GM18873 (cell line): Measurements from ENCODE around the gene KLHL29.

Source experiments
- ATAC-seq: cut with Tn5 transposase; IDR thresholded peaks from one replicate; pipeline ENCODE4 v1.9.1; 2021; ENCODE audit warnings: mild to moderate bottlenecking, moderate library complexity, moderate number of reproducible peaks; ENCODE audit not compliant: unreplicated experiment, low FRiP score

The KLHL29 gene

DNA sequence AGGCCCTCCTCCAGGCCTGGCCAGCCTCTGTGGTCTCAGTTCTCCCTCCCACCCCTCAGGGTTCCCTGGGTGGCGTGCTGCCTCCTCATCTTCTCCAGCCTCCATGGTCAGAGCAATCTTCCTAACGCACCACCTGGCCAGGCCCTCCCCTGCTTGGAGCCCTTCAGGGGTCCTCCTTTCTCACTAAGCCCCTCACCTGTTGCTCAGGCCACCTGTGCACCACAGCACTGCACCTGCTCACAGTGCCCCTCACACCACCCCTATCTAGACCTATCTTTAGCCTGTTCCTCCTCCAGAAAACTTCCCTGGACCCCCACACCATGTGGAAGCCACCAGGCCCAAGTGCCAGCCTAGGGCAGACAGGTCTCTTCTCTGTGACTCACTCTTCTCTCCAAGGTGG, 274.8 kb downstream of the KLHL29 start:
- ATAC-seq = no peak

DNA sequence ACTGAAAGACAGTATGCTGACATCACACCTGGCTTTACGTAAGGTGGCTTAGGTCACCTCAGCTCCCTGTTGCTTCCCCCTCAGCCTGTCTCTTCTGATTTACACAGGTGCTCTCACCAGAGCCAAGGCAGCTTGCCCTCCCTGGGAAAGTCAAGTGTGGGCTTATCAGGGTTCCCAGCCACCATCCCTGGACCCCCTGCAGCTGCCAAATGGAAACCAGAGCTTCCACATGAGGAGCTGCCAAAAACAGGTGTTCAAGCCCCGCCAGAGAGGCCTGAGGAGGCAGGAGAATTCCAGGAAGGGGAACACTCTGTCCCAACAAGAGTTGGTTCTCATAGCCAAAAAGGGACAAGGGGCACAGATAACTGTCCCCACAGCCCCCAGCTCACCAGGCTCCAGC, 275.3 kb downstream of the KLHL29 start:
- ATAC-seq = no peak

DNA sequence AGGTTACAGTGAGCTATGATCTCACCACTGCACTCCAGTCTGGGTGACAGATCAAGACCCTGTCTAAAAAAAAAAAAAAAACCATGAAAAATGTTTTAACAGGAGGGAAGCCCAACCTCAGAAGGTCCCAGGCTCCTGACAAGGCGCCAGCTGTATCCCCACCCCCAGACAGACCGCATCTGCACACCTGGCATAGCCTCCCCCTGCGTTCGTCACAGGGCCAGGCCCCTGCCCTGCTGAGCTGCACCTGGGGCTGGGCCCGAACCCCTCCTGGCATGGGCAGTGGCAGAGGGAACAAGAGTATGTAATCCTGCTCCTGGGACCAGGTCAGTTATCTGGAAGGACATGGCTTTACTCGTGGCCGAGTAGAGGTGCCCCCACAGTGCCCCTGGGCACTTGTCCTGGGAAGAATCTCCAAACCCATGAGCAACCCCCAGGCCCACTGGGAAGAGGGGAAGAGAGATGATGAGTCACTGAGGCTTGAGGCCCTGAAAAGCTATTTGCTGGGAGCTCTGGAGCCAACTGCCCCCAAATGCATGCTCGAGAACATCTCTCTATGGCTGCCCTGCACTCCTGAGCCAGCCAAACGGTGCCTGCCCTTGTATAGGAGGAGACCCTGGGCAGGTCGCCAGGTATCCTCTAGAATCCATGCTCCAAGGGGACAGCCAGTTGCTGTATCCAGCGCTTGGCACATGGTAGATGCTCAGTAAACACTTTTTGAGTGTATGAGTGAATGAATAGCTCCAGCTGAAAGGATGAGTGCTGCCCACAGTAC, 276.5 kb downstream of the KLHL29 start:
- no peak for ATAC-seq

DNA sequence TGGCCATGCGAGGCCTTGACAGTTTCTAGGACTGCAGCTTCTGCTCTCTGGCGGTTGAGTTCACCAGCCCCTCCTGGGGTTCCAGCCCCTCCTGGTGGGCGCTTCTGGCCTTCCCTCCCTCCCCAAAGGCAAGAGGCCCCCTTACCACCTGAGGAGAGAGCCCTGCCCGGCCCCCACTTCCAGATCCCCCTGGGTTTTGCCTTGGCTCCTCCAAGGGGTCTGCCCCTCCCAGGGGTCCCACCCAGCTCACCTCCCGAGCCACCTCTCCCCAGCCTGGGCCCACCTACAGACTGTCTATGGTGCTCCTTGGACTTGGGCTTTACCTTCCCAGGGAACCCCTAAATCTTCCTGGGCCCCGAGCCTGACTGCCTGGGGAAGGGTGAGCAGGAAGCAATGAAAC, 277.5 kb downstream of the KLHL29 start:
- ATAC-seq = no peak

DNA sequence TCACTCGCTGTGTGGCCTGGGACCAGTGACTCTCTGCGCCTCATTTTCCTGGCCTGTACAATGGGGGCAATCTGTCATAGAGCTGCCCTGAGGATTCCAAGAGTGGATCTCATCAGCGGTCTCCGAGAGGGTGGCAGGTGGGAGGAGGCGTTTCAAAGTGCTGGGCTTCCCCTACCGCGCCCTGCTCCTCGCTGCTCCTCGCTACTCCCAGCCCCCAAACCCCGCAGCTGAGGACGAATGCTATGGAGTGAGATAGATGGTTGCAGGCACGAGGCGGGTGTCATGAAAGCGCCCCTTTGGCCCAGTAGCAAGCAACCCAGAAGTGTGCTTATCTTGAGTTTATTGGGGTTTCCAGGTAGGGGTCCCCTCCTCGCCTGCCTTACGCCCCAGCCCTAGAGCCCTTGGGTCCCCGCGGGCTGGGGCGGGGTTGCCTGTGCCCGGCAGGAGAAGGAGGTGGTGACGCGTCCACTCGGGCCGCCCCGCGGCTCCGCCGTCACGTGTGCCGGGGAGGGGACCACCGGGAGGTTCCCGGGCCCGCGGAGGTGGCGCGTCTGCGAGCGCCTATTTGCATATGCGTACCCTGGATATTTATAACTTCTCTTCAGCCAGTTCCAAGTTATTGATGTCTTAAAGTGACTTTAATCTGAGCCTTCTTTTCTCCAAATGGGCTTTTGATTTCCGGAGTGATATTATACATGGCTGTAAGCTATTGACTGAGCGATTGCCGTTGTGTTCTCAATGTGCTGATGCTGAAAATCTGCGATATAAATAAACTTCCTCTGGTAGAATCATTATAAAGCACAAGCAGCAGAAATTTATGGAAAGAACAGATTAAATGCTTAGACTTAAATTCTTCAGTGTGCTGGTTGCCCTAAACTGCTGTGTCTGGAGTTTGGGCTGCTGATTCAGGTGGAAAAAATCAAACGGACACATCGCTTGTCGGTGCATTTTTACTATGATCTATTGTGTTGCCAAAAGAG, 278.3 kb downstream of the KLHL29 start:
- ATAC-seq = no peak

DNA sequence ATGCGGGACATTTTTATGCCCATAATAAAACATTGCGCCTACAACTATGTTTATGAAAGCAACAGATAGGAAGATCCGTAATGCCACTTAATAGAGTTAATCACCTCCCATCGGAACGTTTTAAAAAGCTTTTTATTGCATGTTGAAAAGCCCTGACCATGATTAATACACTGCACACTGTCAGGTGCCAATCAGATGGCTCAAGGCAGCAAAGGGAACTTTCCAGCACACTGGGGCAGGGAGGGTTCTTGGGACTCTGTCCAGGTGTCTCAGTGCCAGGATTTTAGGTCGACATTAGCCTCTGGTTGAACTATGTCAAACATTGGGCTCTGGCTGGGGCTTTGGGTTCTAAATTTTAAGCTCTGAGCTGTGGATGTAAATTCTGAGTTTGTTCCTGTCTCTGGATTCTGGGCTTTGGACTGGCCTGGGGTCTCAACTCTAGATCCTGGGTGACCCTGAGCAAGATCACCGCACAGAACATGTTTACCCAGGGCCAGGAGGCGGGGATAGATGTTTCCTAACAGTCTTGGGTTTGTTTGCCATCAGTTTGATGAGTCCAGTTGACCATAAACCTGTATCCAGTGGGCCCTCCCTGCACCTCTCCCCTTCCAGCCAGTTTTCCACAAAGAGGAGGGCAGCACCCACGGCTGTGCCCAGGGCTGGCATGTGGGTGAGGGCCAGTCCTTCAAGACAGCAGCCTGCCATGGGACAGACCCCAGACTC, 279.2 kb downstream of the KLHL29 start:
- ATAC-seq = no peak

DNA sequence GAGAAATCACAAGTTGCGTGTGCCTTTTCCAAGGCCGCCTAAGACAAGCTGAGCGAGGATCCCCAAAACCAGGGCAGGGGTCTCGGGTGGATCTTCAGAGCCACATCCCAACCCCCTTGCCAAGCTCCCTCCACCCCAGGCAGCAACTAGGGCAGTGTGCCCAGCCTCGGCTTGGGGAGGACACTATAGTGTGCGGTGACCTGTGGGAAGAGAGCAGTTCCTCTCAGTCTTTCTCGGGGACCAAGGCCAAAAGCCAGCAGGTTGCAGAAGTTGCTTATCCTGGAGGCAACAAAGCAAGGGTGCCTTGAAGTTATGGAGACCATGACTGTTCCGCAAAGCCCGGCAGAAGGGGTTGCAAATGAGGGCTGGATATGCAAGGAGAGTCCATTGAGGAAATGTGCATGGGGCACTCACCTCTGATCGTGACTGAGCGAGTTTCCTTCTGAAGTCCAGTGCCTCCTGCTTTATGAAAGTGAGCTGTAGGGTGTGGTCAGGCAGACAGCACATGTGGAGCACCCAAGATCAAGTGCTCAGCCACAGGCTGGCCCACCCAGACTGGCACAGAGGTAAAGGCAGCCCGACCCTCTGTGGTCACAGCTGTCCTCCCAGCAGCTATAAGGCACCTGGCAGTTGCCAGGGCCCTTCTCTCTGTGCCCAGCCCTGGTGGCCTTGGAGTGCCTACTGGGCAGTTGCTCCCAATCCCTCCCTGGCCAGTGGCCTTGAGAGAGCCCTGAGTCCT, 281.4 kb downstream of the KLHL29 start:
- ATAC-seq = no peak

DNA sequence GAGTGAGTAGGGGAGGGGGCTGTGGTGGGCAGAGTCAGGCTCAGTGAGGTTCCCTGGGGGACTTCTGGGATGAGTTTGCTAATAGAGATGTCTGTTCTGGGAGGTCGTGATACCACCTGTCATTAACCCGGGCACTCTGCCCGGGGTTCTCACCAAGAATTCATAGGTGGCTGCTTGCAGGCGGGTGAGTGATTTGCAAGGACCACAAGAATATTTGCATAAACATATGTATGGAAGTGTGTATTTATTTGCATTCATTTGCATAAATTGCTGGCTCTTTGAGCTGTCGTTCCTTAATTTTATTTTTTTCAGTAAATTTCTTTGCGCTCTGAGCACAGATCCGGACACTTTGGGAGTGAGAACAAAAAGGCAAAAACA, 282.0 kb downstream of the KLHL29 start:
- no peak for ATAC-seq

DNA sequence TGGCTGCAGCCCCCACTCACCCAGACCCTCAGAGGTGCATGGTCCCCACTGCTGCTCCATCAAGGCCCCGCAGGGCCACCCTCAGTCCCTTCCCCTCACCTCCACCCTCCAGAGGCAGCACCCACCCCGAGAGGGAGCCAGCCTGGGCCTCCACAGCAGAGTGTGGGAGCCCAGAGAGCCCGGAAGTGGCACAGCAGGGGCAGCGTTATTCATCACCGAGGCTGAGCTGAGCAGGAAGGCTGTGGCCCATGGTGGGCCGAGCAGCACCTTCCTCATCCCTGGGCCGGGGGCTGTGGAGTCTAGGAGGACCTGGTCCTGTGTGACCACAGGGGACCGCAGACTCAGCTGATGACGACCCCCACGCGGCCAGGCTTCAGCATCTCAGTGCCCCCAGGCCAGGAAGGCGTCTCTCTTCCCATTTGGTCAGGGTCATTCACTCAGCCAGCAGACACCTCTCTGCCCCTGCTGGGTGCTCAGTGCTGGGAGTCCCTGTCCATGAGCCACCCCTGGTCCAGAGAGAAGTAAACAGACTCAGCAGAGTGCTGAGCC, 283.9 kb downstream of the KLHL29 start:
- no peak for ATAC-seq

DNA sequence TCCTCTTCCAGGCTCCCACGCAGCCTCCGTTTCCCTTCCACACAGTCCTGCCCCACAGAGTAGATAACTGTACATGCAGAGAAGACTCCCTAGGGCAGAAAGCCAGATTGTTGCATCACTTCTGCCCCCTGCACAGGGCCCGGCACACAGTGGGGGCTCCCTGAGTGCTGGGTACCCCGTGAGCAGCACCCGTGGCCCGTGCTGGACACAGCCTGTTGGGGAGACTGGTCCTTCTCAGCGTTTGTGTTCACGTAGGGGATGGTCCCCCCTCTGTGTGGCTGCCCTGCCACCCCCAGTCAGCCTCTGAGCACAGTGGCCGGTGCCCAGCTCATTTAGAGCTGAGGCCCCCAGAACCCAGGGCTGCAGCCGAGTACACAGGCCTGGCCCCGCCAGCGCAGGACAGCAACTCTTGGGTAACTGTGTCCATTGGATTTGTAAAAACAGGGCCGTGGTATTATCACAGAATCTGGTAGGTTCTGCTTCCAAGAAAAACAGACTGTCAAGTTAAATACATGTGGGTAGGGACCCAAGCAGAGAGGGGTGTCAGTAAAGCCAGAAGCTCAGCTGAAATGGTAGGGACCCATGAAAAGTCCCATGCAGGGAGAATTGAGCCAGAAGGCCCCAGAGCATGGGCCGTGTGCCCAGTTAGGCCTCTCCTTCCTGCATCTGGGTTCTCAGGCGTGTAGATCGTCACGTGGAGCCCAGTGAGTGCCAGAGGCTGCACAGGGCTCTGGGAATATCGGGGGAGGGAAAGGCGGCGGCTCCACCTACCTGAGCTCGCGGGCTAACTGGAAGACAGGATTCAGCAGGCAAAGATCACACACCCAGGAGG, 284.6 kb downstream of the KLHL29 start:
- ATAC-seq = no peak

DNA sequence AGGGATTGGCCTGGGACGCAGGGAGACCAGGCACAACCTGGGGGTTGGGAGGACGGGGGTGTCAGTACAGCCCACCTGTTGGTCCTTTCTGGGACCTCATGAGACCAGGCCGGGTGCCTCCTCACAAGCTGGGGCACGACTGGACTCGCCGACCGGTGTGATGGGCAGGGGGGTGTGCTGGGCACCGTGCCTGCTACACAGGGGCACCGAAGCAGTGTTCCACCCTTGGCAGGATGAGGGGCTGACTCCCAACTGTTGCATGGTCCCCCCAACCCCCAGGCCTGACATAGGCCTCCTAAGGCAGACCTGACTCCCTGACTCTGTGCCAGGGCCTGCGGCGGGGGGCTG, 285.2 kb downstream of the KLHL29 start:
- ATAC-seq = no peak

DNA sequence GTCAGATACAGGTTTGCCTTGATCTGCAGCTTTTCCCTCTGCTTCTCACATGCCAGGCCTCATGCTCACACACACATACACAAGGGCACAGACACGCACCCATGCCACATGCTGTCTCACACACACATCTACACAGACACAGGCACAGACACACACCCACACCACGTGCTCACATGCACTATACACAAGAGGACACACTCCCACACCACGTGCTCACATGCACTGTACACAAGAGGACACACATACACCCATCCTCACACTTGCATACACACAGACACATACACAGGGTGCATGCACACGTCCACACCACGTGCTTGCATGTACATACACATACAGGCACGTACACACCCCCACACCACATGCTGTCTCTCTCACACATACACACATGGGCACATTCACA, 288.1 kb downstream of the KLHL29 start:
- no peak for ATAC-seq

DNA sequence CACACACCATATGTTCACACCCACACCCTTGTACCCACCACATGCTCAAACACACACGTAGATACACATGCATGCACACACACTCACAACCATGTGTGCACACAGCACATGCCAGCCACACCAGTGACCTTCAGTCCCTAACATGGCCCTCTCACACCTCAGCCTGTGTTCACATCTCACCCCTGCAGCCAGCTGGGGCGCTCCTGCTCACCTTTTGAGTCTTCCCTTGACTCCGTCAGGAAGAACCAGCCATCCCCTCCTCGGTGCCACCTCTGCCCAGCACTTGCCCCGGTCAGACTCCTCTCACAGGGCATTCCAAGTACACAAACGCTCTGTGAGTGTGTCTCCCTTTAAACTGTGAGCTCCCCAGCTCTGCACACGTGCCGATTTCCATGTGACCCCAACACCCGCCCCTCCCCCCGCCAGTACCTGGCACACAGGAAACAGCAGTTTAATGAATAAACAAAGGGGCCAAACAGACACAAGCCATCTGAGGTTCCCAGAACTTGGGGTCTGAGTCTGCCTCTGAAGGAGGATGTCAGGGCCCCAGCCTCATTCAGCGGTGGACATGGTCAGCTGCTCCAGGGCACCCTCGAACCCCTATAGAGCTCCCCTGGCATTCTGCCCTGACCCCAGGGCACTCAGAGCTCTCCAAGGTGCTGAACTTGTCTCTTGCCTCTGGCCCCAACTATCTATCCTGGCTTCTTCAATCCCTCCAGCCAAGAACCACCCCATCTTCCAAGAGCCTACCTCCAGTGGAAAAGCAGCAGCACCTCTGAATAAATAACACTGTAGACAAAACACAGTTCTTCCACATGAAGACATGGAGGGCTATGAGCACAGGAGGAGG, 289.1 kb downstream of the KLHL29 start:
- no peak for ATAC-seq

DNA sequence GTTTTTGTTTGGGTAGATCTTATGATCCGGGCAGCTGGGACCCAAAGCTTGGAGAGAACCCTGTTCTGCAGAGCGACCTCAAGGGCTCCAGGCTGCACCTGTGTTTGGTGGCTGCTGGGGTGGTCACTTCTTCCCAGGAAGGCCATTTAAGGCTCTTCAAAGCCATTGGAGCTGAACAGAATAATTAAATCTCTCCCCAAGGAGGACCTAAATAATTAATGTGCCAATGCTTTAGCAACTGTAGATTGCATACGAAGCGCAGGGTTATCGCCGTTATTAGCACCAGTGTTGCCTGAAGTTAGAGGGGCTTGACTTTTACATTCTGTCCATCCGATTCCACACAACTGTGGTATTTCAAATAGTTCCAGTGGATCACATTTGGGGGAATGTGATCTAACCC, 290.5 kb downstream of the KLHL29 start:
- no peak for ATAC-seq

DNA sequence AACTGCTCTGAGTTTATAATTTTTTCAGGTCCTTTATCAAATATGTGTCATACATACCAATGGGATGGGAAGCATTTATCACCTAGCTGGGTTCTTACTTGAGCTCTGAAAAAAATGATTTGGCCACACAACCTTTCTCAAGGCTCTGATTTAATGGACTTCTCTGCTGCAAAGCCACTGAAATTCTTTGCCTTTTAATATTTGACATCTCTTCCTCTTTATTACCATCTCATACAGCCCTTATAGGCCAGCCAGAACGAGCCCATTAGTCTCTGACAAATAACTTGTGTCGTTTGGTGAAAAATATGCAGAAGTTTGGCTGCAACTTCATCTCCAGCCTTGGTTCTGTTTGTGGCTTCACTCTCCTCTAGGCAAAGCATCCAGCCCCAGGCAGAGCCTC, 292.9 kb downstream of the KLHL29 start:
- ATAC-seq = no peak

DNA sequence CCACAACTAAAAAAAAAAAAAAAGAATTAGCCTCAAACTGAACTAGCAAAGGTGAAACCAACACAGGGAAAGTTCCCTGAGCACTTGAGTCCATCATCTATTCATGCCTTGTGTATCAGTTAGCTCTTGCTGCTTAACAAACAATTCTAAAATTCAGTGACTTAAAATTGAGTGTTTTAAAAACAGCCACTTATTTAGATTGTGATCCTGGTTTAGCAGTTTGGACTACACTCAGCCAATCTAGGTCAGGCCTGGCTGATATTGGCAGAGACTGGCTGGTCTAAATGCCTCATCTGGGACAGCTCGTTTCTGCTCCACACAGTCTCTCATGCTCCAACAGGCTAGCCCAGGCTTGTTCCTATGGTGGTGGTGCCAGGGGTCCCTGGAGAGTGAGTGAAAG, 294.1 kb downstream of the KLHL29 start:
- no peak for ATAC-seq

DNA sequence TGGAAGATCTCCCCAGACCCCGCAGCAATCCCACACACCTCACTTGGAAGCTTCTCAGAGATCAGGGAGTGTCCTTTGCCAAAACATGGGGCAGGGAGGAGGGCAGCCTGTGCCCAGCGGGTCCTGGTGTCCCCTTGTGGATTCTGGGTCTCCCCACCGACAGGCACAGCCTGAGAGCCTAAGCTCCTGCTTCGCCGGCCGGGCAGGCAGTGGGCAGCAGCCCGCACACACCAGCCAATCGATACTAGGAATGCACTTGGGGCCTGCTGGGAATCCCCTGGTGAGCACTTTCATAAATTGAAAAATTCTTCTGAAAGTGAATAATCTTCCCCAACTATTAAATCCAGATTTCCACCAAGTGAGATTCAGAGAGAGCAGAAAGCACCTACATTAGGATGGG, 296.0 kb downstream of the KLHL29 start:
- no peak for ATAC-seq

DNA sequence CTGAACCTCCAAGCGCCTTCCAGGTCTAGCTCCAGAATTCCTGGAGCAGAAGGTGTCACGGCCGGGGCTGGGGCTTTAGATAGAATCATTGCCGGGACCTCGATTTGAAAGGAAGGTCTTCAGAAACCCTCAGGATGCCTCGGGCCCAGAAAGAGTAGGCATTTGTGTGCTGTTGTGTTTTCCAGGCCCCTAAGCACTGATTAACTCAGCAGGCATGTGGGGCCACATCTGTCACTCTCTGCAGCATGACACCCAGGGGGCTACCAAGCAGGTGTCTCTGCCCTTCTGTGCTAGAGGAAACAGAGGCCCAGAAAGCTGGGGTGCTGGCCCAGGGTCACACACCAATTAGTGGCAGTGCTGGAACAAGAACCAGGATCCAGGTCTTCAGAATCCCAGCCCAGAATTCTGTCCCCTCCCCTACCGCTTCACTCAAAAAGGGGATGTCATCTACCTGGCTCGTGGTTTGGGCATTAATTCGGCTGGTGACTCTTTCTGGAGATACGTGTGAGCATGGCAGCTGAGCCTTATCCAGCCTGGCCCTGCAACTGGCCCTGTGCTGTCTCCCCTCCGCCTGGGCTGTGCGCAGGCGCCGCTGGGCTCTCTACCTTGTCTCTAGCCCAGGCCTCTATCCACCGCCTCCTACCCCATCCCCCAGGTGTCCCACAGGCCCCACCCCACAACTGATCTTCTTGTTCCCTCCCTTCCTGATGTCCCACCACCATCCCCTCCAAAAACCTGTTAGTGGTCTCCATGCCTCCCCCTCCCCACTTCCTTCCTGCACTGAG, 296.6 kb downstream of the KLHL29 start:
- ATAC-seq = no peak
